NB4 (cell line): ENCODE results near the gene ZMYND8.

Source experiments
- DNase-seq: peaks from one replicate; pipeline ENCODE4 v3.0.0; 2010; ENCODE audit warnings: low read depth
- H3K4me3 ChIP-seq: one replicate; pipeline ENCODE4 v1.5.1; 2011; ENCODE audit warnings: mild to moderate bottlenecking, low read depth, low read length, moderate library complexity
- MAX ChIP-seq: IDR thresholded peaks from 2 replicates; pipeline ENCODE4 v1.6.1; 2011; ENCODE audit warnings: low read depth, low read length
- MYC ChIP-seq: IDR thresholded peaks from 2 replicates; pipeline ENCODE4 v1.6.1; 2011; ENCODE audit warnings: low read depth, low read length
- POLR2A ChIP-seq: IDR thresholded peaks from 2 replicates; pipeline ENCODE4 v1.6.1; 2011; ENCODE audit warnings: mild to moderate bottlenecking; ENCODE audit not compliant: insufficient read length; ENCODE audit errors: extremely low read depth
- TF ChIP-seq, protein P1 (sequence below): IDR thresholded peaks from one replicate; pipeline ENCODE4 v1.5.1; 2012; ENCODE audit warnings: low read depth, low read length

The ZMYND8 gene

GRCh38 chr20:47335251-47336128, 21.0 kb downstream of the ZMYND8 start:
- TF ChIP-seq MYC: no peak
- TF ChIP-seq, protein P1, sequence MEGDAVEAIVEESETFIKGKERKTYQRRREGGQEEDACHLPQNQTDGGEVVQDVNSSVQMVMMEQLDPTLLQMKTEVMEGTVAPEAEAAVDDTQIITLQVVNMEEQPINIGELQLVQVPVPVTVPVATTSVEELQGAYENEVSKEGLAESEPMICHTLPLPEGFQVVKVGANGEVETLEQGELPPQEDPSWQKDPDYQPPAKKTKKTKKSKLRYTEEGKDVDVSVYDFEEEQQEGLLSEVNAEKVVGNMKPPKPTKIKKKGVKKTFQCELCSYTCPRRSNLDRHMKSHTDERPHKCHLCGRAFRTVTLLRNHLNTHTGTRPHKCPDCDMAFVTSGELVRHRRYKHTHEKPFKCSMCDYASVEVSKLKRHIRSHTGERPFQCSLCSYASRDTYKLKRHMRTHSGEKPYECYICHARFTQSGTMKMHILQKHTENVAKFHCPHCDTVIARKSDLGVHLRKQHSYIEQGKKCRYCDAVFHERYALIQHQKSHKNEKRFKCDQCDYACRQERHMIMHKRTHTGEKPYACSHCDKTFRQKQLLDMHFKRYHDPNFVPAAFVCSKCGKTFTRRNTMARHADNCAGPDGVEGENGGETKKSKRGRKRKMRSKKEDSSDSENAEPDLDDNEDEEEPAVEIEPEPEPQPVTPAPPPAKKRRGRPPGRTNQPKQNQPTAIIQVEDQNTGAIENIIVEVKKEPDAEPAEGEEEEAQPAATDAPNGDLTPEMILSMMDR: no peak
- no peak for TF ChIP-seq MAX
- no peak for TF ChIP-seq POLR2A
- H3K4me3 ChIP-seq: no peak overlapping the region

GRCh38 chr20:47334022-47334551, 22.4 kb downstream of the ZMYND8 start:
- H3K4me3 ChIP-seq: no peak overlapping the region
- TF ChIP-seq, protein P1: no peak
- TF ChIP-seq POLR2A (no peak), MYC (no peak), MAX (no peak)
- DNase-seq: no peak

More at GRCh38 chr20:47335251-47336128, 21.0 kb downstream of the ZMYND8 start:
- no peak for DNase-seq

GRCh38 chr20:47332381-47333206, 23.9 kb downstream of the ZMYND8 start:
- no peak overlapping the region for H3K4me3 ChIP-seq

GRCh38 chr20:47330933-47331708, 25.4 kb downstream of the ZMYND8 start:
- TF ChIP-seq, protein P1: no peak
- no peak overlapping the region for H3K4me3 ChIP-seq
- DNase-seq: peak; percentile 51

More at GRCh38 chr20:47332381-47333206, 23.9 kb downstream of the ZMYND8 start:
- no peak for DNase-seq
- TF ChIP-seq MAX (no peak), POLR2A (no peak), MYC (no peak)
- TF ChIP-seq, protein P1: no peak

DNA sequence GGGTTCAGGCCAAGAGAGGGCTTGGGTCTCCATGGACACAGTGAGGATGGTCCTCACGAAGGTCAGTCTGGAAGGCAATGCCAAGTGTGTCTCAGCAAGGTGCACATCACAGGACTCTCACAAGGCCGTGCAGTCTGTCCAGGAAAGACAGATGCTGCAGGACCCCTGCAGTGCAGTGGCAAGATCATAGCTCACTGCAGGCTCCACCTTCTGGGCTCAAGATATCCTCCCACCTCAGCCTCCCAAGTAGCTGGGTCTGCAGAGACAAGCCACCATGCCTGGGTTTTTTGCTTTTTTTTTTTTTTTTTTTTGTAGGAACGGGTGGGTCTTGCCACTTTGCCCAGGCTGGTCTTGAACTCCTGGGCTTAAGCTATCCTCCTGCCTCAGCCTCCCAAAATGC, 26.4 kb downstream of the ZMYND8 start:
- TF ChIP-seq POLR2A (no peak), MAX (no peak), MYC (no peak)
- TF ChIP-seq, protein P1: no peak
- H3K4me3 ChIP-seq: no peak overlapping the region
- DNase-seq: no peak
